ENCODE results near the gene CUL7.

The CUL7 gene

DNA sequence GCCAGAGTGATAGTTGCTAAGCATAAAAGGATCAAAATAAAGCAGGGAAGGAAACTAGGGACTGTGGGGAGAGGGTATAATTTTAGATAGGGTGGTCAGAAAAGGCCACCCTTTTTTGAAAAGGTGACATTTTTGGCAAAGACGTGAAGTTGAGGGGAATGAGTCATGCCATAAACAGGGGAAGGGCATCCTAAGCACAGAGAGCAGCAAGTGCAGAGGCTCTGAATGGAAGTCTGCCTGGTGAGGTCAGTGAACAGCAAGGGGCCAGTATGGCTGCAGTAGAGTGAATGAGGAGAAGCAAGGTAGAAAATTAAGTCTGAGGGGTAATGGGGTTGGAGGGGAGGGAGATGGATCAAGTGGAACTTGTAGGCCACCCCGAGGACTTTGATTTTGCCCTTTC, 8.2 kb upstream of the CUL7 start:
- no peak for TF ChIP-seq ZNF274 (IDR thresholded peaks at IDR 0.05; ENCODE audit: low read depth, low read length)
- no peak overlapping the region for H3K4me3 ChIP-seq (ENCODE audit: low read length)

DNA sequence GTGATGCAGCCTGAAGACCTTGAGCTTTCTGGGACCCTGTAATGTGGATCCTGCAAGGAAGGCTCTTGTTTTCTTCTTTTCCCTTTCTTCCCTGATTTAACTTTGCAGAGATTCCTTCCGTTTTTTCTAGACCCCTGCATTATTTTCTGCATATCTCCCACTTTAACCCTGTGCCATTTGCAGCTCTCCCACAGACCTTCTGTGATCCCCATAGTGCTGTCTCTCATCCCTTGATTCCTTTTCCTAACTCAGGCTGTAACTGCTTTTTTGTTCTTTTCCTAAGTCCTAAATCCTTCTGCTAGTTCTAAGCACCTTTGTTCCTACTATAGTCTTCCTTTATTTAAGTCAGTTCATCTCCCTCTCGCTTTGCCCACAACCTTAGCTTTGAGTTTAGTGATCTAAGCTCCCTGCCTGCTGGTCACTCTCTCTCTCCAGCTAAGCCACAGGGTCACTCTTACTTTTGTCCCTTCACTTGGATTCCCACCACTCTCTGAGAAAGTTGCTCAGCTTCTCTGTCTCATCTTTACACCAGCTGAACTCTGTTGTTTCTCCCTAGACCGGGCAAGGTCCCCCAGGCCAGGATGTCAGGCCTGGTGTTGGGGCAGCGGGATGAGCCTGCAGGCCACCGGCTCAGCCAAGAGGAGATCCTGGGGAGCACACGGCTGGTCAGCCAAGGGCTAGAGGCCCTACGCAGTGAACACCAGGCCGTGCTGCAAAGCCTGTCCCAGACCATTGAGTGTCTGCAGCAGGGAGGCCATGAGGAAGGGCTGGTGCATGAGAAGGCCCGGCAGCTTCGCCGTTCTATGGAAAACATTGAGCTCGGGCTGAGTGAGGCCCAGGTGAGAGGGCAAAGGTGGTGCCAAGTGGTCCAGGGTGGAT, 7.3 kb upstream of the CUL7 start:
- TF ChIP-seq ZNF274 (IDR thresholded peaks at IDR 0.05; ENCODE audit: low read depth, low read length): no peak
- no peak overlapping the region for H3K4me3 ChIP-seq (ENCODE audit: low read length)

DNA sequence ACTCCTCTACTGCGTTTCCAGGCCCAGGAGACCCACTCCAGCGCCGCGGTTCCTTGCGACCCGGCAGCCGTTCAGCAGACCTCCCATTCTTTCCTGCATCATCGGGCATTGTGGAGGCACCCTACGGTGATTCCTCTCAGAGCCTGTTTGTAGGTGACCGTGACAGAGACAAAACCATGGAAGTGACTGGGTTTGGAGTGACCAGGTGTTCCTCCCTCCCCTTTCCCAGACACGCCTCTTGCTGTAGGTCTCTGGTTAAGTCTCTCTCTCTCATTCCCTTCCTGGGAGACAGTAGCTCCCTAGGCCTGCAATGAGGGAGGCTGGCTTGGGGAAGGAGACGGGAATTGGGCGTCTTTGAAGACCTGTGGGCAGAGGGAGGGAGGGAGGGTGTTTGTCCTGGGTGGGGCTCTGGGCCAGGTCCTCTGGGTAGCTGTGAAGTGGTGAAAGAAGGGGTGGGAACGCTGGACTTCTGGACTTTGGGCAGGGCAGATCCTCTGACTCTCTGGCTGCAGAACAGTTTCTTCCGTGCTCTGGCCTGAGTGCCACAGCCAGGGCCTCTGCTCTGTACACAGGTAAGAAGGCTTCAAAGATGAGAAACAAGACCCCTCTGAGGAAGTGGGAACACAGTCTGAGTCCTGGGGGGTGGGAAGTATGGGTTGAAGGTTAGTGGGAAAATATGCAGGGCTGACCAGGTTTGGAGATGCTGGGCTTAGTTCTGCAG, 6.5 kb upstream of the CUL7 start:
- peak overlapping the region; percentile 71 for H3K4me3 ChIP-seq (ENCODE audit: low read length)
- TF ChIP-seq ZNF274 (IDR thresholded peaks at IDR 0.05; ENCODE audit: low read depth, low read length): no peak

DNA sequence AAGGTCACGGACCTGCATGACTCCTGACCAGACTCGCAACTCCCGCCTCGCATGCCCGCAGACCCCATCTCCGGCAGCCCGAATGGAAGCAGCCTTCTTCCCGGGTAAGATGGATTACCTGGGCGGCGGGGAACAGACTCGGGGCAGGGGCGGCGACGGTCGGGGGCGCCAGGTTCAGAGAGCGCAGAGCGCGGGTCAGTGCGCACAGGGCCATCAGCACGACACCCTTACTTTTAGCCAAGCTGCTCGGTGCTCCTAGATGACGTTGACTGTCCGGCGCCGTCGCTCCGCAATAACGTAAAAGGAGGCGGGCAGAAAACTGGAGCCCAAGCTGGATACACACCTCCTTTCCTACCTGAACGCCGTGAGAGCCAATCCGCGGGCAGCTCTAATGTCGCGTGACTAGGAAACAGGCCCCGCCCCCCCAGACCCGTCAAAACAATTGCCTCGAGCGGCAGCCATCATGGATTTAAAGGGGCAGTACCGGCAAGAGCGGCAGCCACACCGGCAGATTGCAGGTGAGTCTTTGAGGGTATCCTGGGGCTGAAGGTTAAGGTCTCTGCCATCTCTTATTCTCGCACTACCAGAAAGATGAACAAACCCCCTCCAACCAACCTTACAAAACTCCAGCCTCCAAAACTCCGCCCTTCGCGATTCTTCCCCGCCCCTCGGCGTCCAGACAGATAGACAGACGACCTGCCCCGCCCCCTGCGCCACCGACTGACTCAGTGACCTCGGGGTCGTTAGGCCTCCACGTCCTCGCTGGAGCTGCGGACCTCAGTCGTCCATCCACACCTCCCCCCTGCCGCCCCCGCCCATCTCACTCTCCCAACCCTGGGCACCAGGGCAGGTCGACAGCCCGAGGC, 5.8 kb upstream of the CUL7 start, which contains the start of the genes KLC4 and MRPL2:
Gene KLC4, plus strand, starts transcription at position 464 of the 866 bp plus-strand sequence. CDS start 1,705 bp downstream, outside the sequence.
Gene MRPL2, minus strand, starts transcription at position 267 of the 866 bp plus-strand sequence. Its CDS starts 53 bp downstream, at position 214.
- peak within 1 kb of the TSS; percentile 97 for H3K4me3 ChIP-seq (ENCODE audit: low read length)
- no peak for TF ChIP-seq ZNF274 (IDR thresholded peaks at IDR 0.05; ENCODE audit: low read depth, low read length)

DNA sequence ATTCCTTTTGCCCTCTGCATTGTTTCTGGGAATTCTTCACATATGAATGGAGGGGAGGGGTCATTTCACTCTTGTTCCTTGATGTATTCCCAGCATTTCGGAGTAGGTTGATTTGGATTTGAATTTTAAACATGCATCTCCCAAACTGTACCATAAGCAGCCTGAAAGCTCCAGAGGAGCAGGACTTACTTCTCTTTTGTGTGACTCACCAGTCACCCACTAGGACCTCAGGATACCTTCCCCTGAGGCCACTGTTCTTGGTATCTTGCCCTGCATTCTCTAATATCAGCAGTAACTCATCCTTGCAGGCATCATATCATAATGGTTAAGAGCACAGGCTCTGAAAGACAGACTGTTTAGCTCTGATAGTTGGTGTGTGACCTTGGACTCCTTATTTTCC, 4.9 kb upstream of the CUL7 start:
- peak overlapping the region; percentile 97 for H3K4me3 ChIP-seq (ENCODE audit: low read length)
- TF ChIP-seq ZNF274 (IDR thresholded peaks at IDR 0.05; ENCODE audit: low read depth, low read length): no peak

DNA sequence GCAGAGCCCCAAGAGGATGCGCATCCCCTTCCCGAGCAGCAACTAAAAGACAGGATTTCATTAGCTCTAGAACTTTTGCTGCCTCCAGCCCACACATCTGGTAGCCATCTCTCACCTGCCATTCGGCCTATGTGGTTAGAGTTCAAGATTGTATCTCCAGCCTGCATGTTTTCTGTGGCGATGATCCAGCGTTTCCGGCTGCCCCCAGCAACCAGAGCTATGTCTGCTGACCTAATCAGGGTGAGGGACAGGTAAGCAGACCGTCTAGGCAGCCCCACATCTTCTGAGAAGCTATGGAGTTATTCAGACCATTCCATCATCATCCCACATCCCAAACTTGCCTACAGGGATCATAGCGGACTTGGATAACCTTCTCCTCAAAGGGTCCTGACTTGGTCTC, 2.3 kb upstream of the CUL7 start:
- TF ChIP-seq ZNF274 (IDR thresholded peaks at IDR 0.05; ENCODE audit: low read depth, low read length): no peak
- no peak overlapping the region for H3K4me3 ChIP-seq (ENCODE audit: low read length)

DNA sequence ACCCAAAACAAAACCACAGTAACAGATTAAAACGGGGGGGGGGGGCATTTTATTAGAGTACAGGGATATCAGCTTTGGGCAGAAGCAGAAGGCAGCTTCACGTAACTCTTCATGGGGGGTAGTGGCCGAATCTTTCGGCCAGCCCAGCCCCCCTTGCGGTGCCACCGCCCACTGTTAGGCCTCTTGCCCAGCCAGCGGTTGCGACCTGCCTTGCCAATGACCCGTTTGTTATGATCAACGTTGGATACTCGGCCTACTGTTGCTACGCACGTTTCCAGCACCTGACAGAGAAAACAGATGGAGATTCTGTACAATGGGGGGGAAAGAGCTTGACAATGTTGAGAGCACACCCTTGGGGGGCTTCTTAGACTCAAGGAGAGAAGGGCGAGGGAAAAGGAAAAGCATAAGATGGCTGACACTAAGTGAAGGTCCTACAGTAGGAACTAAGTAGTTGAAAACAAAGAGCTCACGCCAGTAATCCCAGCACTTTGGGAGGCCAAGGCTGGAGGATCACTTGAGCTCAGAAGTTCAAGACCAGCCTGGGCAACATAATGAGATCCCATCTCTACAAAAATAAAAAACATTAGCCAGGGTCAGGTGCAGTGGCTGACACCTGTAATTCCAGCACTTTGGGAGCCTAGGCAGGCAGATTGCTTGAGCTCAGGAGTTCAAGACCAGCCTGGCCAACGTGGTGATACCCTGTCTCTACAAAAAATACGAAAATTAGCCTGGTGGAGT, 724 bp upstream of the CUL7 start:
- TF ChIP-seq ZNF274 (IDR thresholded peaks at IDR 0.05; ENCODE audit: low read depth, low read length): no peak
- peak overlapping the region; percentile 77; the same call in 1 of the 2 replicates for H3K4me3 ChIP-seq (ENCODE audit: low read length)

DNA sequence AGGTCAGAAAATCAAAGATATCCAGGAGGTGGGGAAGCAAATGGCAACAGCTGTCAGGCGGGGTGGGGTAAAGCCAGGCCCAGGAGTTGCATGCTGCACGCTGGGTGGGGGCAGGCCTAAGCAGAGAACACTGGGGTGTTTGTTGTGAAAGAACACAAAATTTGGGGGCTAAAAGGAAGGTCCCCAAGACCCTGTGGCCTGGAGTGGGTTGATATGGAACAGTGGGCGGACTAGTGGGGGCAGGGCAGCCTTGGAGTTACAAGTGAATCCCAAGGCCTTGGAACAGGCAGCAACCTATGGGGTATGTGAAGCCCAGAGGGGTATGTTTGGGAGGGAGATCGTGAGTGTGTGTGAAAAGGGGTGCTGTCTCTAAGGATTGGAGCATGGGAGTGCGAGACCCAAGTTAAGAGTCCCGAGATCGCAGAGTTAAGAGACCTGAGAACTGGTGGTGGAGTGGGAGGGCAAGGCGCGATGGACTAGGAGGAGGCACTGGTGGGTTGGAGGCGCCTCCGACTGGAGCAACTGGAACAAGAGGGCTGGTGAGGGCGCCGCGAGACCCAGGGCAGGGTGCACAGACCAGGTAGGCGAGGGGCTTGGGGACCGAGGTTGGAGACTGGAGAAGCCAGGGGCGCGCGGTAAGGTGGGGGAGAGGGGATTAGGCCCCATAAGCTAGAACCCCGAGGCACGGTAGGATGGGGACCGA, 658 bp downstream of the CUL7 start:
- TF ChIP-seq ZNF274 (IDR thresholded peaks at IDR 0.05; ENCODE audit: low read depth, low read length): no peak
- peak overlapping the region; percentile 77 for H3K4me3 ChIP-seq (ENCODE audit: low read length)

DNA sequence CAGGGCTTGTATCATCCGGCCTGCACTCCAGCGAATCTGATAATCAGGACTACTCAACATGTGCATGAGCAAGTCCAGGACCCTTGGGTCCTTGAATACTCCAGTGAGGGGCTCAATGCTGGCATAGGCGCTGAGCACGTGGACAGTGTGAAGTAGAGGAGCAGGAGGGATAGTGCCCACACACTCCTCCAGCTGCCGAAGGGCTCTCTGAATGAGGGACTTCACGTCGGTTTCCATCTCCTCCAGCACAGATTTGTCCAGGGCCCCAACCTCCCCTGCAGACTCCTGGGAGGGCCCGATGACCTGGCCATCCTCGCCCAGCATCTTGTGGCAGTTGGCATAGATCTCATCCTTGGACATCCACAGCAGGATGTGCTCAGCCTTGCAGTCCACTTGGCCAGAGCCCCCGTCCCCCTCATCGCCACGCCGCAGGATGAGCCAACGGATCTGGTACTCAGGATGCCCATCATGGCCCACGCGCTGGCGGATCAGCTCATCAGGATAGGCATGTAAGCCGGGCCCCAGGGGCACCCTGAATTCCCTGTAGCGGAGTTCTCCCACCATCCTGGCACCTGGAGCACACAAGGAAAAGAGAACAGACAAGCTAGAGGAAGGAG, 1.3 kb downstream of the CUL7 start:
- H3K4me3 ChIP-seq (ENCODE audit: low read length): peak overlapping the region; percentile 77; the same call in 1 of the 2 replicates
- TF ChIP-seq ZNF274 (IDR thresholded peaks at IDR 0.05; ENCODE audit: low read depth, low read length): no peak

DNA sequence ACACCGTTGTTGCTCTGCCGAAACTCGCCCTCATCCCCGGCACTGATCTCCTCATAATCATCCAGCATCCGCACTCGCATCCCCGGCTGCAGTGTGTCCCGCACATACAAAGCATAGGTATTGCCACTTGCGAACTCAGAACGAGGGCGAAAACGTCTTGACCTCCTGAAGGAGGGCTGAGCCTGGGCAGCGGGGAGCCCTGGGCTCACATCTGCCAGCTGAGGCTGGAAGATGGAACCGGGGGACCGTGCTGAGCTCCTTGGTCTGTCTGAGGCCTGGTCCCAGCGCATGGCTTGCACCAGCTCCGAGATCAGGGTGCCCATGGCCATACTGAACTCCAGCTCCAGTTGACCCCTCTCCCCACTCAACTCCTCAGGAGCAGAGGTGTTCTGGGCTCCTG, 2.7 kb downstream of the CUL7 start:
- H3K4me3 ChIP-seq (ENCODE audit: low read length): no peak overlapping the region
- no peak for TF ChIP-seq ZNF274 (IDR thresholded peaks at IDR 0.05; ENCODE audit: low read depth, low read length)

DNA sequence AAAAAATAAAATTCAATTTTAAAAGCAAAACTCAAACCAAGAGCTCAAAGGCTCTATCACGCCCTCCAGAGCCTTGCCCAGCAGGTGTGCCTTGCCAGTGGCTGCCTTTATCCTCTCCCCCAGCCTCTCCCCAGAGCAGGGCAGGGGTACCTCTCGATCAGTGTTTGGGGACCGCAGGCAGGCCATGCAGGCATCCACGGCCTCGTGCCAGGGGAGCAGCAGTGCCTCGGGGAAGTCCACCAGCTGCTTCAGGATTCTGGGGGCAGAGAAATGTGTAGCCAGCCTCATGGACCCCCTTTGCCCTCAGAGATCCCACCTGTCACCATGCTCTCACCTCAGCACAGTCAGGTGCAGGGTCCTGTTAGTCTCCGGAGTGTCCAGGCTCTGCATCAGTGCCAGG, 5.7 kb downstream of the CUL7 start:
- no peak overlapping the region for H3K4me3 ChIP-seq (ENCODE audit: low read length)
- no peak for TF ChIP-seq ZNF274 (IDR thresholded peaks at IDR 0.05; ENCODE audit: low read depth, low read length)

DNA sequence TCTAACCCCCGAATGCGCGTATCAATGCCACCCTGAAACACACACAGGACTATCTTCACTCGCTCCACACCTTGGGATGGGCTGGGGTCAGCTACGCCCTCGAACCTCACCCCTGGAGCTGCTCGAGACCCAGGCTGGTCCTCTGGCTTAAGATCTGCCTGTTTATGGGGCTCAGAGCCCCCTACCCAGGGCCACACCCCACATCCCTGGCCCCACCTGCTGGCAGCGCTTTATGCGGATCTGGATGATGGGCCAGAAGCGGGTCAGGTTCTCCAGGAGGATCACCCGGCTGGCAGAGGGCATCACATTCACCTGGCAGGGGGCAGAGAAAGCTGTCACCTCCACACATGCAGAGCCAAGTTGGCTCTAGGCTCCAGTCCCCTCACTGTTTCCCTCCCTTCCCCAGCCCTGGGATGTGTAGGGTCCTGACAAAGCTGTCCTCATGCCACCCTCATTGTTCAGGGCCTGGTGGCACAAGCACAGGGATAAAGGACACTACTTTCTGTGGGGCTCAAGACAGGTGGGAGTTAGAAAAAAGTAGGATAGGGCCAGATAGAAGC, 8.2 kb downstream of the CUL7 start:
- no peak for TF ChIP-seq ZNF274 (IDR thresholded peaks at IDR 0.05; ENCODE audit: low read depth, low read length)
- H3K4me3 ChIP-seq (ENCODE audit: low read length): no peak overlapping the region

All from GM08714 (cell line).